HG02981 (cell line): ENCODE results near the gene WDR43.

ENCODE experiments used
- ATAC-seq: cut with Tn5 transposase; IDR thresholded peaks from one replicate; pipeline ENCODE4 v1.9.1; 2021; ENCODE audit warnings: mild to moderate bottlenecking, moderate library complexity; ENCODE audit not compliant: unreplicated experiment

The WDR43 gene, protein sequence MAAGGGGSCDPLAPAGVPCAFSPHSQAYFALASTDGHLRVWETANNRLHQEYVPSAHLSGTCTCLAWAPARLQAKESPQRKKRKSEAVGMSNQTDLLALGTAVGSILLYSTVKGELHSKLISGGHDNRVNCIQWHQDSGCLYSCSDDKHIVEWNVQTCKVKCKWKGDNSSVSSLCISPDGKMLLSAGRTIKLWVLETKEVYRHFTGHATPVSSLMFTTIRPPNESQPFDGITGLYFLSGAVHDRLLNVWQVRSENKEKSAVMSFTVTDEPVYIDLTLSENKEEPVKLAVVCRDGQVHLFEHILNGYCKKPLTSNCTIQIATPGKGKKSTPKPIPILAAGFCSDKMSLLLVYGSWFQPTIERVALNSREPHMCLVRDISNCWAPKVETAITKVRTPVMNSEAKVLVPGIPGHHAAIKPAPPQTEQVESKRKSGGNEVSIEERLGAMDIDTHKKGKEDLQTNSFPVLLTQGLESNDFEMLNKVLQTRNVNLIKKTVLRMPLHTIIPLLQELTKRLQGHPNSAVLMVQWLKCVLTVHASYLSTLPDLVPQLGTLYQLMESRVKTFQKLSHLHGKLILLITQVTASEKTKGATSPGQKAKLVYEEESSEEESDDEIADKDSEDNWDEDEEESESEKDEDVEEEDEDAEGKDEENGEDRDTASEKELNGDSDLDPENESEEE

DNA sequence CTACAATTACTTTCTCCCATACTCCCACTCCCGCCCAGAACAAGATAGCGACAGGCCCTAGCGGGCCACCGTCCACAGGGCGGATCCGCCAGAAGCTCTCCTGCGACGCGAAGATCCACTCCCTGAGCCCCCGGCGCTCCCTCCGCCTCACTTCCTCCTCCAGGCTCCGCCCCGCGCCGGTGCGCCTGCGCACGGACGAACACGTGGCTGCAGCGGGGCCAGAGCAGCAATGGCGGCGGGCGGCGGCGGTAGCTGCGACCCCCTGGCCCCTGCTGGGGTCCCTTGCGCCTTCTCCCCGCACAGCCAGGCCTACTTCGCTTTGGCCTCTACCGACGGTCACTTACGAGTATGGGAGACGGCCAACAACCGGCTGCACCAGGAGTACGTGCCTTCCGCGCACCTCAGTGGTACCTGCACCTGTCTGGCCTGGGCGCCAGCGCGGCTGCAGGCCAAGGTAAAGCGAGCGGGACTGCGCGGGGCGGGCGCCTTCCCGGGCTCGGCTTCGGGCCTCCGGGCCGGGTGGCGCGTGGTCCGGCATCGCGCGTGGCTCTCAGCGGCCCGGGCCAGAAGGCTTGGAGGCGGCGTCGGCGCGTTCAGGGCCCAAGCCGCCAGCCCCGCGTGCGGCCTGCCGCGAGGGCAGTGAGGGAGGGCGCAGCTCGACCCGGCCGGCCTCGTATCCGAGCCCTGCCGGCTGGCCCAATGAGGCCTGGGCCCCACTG lies at the start of gene WDR43:
Gene WDR43 (plus strand): TSS at position 198 of the 719 bp plus-strand sequence. CDS start 32 bp downstream, at position 230.
- peak; percentile 86 for ATAC-seq

DNA sequence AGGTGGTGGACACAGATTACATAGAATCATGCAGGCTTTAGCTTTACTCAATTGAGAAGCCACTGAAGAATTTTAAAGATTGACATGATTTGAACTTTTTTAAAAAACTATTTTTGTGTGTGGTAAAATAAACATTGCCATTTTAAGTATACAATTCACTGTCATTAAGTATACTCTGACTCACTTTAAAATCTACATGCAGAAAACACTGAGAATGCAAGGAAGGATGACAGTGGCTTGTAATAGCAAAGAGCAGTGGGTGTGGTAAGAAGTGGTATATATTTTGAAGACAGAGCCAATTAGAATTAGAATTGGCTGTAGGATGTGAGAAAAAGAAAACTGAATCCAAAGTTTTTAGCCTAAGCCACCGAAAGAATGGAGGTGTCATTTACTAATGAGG lies 39.3 kb upstream of the WDR43 start:
- no peak for ATAC-seq

DNA sequence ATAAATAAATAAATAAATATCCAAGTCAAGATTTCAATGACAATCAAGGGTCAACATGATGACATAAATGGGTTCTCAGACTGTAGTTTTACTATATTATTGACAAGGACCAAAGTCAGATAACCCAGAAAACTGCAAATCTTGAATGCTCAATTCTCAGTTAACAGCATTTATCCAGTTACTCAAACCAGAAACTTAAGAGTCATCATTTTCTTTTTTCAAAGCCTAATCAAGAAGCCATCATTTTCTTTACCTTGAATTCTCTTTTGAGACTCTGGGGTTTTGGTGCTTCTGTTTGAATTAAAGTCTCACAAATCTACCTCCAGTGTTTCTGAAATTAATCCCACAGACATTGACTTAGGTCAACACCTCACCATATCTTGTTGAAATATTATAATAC lies 38.5 kb upstream of the WDR43 start:
- no peak for ATAC-seq

DNA sequence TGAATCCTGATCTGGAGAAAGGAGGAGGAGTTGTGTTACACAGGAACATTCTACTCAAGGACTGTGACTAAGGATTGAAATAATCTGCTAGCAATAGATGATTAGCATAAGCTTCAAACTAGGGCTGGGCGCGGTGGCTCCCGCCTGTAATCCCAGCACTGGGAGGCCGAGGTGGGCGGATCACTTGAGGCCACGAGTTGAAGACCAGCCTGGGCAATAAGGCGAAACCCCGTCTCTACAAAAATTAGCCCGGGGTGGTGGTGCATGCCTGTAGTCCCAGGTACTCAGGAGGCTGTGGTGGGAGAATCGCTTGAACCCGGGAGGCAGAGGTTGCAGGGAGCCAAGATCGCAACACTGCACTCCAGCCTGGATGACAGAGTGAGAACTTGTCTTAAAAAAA lies 25.9 kb upstream of the WDR43 start:
- ATAC-seq: no peak

DNA sequence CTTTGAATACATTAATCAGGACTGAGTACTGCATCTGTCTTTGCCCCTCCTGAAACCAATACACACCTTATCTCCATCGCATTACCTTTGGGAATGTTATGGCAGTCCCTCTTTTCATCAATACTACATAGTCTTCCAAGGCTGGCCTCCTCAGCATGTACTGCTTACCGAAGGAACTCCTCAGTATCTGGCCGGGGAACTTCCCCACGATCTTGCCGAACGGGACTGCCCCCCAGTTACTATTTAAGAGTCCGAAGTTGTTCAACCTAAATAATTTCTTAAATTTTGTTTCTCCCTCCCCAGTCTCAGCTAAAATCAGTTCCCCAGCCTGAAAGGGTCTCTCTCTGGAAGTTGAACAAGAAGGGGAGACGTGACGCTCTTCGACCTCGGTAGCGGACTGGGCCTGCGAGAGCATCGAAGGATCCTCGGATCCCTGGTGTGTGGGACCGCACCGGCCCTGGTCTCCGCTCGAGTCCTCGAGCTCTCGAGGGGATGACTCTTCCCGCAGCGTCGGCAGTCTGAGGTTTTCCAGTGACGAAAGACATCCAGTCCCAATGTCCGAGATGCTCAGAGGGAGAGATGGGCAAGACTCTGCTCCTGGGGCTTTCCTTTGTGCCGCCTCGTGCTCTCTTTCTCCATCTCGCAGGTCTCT lies 24.8 kb upstream of the WDR43 start:
- ATAC-seq: peak; percentile 9

DNA sequence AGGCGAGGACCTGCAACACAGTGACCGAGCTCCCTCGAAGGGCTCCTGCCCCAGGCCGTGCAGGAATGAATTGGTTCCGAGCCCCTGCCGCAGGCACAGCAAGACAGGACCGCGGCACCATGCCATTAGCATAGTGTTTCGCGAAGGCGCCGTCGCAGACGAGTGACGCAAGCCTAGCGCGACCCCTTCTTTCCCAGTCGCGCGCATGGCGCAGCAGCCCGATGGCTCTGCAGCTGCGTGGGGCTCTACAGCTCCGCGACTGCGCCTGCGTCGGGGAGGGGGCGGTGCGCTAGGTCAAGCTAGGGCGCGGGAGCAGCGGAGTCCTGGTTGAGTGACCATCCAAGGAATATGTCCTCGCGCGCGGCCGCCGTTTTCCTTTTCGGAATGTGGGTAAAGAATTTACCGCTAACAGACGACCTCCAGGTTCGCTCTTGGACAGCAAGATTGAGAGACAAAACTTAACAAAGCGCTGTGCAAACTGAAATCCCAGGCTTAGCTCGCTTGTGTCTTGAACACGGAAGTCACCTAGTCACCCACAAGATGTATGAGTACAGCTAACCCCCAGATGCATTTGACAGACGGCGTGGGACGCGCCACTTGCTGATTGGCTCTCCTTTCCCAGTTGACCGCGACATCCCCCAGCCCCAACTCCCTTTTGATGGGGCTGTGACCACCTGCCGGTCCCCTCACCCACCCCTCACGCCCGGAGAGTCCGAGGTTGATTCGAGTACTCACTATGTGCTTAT lies 24.1 kb upstream of the WDR43 start, which contains the start of gene TRMT61B:
Gene TRMT61B (minus strand): TSS at position 164 of the 746 bp plus-strand sequence. CDS start 32 bp downstream, at position 132.
- peak; percentile 93 for ATAC-seq

DNA sequence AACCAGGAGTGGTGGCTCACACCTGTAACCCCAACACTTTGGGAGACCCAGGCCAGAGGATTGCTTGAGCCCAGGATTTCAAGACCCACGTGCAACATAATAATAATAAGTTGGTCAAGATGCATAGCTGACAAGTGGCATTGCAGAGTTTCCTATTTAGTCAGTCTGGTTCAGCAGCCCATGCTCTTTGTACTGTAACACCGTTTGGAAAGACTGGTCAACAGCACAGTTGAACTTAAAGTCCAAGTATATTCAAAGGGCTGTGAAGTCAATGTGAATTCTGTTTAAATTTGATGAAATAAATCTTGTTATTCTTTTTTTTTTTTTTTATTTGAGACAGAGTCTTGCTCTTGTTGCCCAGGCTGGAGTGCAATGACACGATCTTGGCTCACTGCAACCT lies 22.8 kb upstream of the WDR43 start:
- ATAC-seq: no peak

DNA sequence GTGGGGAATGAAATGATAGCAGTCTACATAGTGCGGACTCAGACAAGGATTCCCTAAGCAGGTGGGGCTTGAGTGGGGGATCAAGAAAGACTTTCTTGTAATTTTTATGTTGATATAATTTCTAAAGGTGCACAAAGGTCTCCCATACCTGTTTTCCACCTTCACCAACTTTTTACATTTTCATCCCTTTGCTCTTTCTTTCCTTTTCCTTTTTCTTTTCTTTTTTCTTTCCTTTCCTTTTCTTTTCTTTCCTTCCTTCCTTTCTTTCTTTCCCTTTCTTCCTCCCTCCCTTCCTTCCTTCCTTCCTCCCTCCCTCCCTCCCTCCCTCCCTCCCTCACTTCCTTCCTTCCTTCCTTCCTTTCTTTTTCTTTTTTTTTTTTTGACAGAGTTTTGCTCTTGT lies 14.3 kb upstream of the WDR43 start:
- ATAC-seq: no peak

DNA sequence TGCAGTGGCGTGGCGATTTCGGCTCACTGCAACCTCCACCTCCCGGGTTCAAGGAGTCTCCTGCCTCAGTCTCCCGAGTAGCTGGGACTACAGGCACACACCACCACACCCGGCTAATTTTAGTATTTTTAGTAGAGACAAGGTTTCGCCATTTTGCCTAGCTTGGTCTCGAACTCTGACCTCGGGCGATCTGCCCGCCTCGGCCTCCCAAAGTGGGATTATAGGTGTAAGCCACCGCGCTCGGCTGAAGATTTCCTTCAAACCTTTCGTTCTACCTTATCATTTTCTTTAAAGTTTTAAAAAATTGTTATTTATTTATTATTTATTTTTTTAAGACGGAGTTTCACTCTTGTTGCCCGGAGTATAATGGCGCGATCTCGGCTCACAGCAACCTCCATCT lies 979 bp upstream of the WDR43 start:
- ATAC-seq: no peak

DNA sequence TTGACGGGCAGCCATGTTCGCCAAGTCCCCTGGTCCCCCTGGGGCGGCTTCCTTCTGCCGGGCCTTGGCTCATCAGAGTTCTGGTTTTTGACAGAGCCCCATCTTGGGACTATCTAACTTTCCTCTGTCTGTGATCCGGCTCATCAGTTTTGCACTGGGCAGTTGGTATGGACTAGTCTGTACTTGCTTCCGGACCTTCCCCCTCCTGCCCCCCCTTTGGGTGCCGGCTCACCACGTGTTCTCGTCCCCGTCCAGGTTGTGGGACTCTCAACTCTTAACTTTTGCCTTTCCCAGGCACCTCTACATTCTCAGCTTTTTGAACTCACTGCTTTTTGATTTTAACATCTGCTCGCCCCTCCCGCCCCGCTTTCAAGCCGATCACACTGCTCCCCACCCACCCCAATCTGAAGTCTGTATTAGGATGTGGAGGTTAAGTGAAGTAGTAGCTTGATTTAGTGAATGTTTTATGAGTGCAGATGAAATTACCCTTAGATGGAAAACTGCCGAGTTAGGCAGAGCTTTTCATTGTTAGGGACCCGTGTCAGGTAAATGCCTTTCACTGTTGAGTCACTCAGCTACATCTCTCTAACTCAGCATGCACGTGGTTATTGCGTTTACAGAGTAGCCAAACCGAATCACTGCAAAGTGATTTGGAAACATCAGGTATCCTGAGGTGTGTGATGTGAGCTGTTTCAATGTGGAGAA lies 874 bp downstream of the WDR43 start:
- peak; percentile 17 for ATAC-seq

DNA sequence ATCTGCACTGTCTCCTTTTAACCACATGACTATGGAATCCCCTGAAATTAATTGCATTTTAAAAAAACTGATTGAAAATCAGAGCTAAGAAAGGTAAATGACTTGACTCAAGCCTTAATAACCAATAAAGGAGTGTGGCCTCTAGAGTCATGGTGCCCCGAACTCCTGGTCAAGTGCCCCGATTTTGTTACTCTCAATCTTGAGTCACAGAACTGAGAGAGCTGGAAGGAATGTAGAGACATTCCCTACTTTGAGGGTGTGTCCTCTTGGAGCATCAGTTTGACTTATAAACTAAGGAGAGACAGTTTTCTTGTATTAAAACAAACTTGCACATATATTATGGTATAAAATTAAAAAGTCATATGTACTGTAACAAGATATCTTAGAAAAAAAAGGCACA lies 2.4 kb downstream of the WDR43 start:
- ATAC-seq: no peak

DNA sequence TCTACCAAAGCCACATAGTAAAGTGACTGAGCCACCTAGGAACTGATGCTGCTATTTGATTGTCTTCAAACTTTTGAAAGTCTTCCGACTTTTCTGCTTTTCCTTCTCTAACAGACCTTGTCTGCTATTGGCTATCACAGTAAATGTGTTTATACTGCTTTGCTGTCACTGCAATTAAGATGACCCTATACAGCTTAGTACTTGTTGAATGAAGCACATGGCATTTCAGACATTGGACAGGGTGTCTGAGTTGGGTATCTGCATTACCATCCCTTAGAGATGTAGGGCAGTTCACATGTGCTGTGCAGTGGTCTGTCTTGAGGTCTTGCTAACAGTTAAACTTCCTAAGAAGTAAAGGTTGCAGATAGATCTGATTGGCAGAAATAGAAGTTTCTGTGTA lies 3.6 kb downstream of the WDR43 start:
- ATAC-seq: no peak

DNA sequence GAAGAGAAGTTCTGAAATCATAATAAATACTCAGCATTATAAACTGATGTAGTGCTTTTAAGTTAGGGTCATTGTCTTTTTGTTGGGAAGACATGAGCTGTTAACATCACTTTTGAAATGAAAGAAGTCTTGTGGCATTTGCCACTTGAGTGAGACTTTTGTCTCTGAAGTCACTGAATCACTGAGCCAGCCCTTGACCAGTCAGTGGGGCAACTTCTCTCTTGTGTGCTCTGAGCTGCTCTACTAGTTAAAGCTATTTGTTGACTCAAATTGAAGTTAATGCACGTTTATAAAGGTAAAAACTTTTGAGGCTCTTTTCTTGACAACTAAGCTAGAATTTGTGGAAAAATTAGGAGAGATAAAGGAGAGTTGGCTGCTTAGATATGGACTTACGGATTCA lies 6.7 kb downstream of the WDR43 start:
- ATAC-seq: no peak

DNA sequence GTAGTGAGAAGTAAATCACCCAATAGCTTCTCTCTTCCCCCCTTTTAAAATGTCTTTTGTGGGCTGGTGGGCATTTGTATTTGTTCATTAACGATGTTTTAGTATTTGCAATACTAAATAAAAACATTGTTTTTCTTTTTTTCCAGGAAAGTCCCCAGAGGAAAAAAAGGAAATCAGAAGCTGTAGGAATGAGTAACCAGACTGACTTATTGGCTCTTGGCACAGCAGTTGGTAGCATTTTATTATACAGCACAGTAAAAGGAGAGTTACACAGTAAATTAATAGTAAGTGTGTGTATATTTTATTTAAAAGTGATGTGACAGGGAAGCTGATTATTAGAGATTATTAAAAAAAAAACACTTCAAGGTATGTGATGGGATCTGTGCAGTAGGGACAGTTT lies 7.4 kb downstream of the WDR43 start:
- no peak for ATAC-seq

DNA sequence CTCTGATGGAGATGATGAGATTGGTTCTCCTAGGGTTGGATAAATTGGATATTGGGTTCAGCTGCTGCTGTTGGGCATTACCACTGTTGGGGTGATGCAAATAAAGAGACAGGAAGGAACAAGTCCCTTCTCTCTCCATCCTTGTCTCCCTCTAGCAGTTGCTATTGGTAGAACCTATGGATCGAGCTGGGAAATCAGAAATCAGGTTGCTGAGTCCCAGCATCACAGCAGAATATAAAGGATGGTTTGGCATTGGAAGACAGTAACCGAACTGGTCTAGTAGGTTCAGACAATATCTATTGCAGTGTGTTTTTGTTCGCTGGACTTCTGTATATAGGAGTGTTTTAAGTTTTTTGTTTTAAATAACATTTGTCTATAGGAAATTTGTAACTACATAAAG lies 8.1 kb downstream of the WDR43 start:
- no peak for ATAC-seq

DNA sequence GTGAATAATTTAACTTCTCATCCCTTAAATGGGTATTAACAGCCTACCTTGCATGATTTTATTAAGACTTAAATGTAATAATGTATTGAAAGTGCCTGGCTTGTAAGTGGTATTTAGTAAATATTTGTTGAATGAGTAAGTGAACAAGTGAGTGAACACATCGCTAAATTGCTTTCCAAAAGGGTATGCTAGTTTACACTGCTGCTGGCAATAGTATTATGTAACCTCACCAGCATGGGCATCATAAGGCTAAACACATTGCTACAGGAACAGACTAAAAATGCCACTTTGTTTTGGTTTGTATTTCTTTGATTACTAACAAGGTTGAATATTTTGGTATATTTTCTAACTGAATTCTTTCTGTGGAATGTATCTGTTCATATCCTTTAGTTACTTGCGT lies 9.8 kb downstream of the WDR43 start:
- no peak for ATAC-seq

DNA sequence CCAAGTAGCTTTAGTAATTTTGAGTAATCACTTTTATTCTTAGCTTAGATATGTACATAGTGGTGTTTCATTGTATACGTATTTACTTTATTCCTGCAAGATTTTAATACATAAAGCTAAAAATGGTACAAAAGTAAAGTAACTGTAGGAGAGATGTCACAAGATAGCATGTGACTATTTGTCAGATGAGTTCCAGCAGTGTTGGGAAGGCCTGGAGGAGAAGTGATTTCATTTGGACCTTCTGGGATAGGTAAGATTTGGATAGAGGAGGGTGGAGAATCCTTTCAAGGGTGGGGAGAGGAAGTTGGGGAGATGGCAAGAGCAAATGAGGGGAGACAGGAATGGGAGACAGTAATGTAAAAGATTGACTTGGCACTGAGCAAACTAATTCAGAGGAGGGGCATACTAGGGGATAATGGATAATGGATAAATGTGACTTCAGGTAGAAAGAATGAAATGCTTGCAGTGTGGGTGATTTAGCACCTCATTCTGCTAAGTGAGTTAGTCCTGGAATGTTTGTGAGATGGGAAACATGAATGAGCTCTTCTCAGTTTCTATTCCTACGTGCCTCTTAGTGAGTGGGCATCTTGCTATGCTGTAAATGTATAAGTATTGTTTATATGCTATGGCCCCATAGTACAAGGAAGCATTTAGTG lies 10.5 kb downstream of the WDR43 start:
- no peak for ATAC-seq

DNA sequence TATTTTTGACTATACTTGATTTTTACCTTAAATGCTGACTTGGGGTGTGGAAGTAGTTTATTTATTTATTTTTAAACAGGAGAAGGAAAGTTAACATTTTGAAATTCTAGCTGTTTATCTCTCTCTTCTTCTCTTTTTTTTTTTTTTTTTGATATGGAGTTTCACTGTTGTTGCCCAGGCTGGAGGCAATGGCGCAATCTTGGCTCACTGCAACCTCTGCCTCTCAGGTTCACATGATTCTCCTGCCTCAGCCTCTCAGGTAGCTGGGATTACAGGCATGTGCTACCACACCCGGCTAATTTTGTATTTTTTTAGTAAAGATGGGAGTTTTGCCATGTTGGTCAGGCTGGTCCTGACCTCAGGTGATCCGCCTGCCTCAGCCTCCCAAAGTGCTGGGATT lies 11.1 kb downstream of the WDR43 start:
- no peak for ATAC-seq

DNA sequence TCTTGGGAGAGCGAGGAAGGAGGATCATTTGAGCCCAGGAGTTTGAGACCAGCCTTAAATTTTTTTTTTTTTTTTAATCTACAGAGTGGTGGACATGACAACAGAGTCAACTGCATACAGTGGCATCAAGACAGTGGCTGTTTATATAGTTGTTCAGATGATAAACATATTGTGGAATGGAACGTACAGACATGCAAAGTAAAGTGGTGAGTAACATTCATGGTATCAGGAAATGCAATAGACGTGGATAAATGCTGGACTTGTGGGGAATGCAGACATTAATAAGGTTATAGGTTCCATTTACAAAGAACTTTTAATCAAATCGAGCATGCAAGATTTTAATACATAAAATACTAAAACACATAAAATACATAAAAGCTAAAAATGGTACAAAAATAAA lies 11.9 kb downstream of the WDR43 start:
- no peak for ATAC-seq
